ENCODE data around the gene C20orf141.
A peak's percentile ranks its signal among the peaks of the same experiment; 100 is the strongest.
"Not testable (repeated sequence)": the region's sequence is repeated elsewhere in the genome, so short reads cannot be mapped to it uniquely, and the experiment has no call there.

The C20orf141 gene

DNA sequence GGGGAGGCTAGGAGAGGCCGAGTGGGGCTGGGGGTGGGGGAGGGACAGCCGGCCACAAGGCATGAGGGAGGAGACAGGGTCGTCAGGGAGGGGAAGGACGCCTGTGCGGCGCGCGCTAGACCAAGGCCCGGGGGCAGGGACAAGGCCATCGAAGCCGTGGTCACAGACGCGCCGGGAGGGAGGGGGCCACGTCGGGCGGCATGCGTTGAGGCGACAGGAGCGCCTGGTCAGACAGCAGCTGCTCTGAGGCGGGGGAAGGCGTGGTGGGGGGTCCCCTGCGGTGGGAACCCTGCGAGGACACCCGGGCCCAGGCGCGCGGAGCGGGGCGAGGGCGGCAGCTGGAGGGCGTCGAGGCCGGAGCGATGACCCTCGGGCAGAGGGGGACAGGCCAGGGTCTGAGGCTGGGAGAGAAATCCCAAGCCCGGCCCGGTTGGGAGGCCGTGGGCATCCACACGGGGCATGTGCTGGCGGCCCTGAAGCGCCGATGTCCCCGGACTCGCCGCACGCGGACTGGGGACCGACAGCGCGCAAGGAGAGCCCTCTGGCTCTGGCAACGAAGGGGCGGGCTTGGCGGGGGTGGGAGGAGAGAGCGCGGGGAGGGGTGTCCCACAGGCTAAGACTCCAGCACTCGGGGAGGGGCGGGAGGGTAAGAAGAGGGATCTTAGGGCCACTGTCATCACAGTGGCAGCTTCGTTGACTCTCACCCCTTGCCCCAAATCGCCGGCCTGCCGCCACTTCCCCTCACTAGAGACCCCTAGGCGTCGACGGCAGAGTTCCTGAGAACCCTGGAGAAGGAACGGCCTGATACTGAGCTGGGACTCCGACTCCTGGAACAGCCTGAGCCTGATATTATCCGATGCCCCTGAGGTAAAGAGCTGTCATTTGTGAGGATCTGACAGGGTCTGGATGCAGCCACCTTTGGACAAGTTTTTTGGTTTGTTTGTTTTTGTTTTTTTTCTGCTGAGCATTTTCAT lies 6.4 kb downstream of the C20orf141 start:
- DNase-seq, result no peak

GRCh38 chr20:2822073-2822472 lies 7.3 kb downstream of the C20orf141 start:
- peak; percentile 17 for DNase-seq

- no peak for DNase-seq
Observed at GRCh38 chr20:2825761-2826160, 11.0 kb downstream of the C20orf141 start.

DNA sequence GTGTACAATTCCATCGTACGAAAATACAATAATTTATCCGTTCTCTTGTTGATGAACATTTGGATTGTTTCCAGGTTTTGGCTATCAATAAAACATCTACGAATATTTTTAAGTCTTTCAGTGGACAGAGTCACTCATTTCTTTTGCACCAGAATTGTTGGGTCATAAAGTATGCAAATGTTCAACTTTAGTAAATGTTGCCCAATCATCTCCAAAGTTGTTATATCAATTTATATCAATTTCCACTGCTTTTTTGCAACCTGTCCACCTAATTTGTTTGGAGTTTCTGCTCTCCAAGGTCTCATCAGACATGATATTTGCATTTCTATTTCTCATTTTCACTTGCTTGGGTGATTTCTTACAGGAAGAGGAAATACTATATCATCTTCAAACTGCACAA lies 11.9 kb downstream of the C20orf141 start:
- DNase-seq, result no peak

- no peak for DNase-seq
Observed at GRCh38 chr20:2829376-2829775, 14.6 kb downstream of the C20orf141 start.

- not testable (repeated sequence) for DNase-seq
Observed at GRCh38 chr20:2831206-2831605, 16.4 kb downstream of the C20orf141 start.

DNA sequence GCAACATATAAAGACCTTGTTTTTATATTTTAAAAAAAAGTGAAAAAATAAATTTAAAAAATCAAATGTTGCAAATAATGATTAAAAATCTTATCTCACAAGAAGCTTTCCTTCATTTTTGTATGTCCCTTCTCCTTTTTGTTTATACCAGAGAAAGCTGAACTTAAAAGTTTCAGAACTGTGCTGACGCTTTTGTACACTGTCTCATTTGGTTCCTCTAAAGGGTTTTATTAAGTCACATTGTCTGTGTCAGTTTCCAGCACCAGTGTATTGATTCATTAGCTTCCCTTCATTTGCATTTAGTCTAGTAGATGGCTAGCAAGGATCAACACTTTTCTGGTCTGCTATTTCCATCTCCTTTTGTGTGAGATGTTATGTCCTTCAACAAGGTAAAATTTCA lies 19.0 kb downstream of the C20orf141 start:
- no peak for DNase-seq

DNA sequence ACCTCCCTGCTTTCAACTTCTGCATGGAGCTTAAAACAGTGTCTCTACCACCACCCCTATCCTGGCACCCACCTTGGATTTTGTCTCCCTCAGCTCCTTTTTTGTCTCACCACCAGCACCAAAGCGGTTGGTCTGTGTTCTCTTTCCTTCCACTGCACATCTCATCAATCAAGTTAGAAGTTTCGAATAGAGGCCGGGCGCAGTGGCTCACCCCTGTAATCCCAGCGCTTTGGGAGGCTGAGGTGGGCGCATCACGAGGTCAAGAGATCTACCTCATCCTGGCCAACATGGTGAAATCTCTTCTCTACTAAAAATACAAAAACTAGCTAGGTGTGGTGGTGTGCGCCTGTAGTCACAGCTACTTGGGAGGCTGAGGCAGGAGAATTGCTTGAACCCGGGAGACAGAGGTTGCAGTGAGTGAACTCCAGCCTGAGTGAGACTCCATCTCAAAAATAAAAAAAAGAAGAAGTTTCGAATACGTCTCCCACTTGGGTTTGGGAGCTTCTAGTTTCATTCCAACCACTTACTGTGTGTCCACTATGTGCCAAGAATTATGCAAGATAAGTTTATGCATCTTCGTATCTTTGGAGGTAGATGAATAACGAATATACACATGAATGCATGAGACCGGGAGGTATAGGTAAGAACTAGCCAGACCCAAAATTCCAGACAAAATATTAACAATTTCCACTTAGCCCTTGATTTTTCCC lies 19.8 kb downstream of the C20orf141 start:
- no peak for DNase-seq

GRCh38 chr20:2835331-2835796 lies 20.6 kb downstream of the C20orf141 start:
- no peak for DNase-seq

GRCh38 chr20:2836035-2836434 lies 21.2 kb downstream of the C20orf141 start:
- DNase-seq, result no peak

DNA sequence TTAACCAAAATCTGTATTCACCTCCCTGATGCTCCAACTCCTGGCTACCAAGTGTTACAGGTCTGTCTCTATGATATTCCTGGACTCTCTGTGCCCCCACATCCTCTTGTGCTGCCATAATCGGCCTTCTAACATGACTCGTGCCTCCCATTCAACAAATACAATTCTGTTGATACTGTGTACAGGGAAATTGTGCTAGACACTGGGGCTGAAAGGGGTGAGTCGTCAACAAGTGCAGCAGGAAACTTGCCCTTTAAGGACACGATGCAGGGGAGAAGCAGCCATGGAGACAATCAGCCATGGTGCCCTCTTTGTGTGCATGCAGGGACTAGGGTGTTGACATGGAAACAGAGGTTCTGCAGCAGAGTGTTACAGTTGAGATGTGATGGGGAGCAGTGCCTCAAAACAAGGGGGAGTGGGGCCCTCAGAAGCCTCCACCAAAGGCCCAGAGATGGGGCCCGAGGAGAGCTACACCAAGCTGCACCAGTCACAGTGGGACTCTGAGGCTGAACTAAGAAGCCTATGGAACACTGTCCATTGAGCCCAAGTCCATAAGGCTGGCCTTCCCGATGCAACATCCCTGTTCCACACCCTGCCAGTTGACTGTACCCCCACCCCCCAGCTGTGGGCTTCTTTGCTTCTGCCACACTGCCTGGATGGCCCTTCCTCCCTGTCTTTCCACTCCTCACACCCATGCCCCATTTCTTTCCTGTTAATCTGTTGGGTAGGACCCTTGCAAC lies 22.6 kb downstream of the C20orf141 start:
- no peak for DNase-seq

GRCh38 chr20:2838170-2838797 lies 23.5 kb downstream of the C20orf141 start:
- no peak for DNase-seq

GRCh38 chr20:2838847-2839671 lies 24.3 kb downstream of the C20orf141 start:
- no peak for DNase-seq

DNA sequence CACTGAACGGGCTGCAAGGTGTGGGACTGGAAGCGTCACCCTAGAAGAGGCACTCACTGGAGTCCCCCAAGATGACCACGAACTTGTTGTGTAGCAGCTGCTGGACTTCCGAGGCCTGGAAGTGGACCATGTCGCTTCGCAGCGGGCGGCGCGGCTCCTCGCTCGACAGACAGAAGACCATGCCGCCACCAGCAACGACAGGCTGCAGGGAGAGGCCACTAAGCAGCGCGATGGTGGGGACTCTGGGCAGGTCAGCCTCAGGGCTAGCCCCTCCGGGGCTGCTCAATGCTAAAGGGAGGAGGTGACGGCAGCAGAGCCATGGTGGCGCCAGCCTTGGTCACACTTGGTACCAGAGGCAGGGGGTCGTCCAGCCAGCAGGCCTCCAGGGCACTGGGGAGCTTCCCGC lies 24.9 kb downstream of the C20orf141 start:
- no peak for DNase-seq

DNA sequence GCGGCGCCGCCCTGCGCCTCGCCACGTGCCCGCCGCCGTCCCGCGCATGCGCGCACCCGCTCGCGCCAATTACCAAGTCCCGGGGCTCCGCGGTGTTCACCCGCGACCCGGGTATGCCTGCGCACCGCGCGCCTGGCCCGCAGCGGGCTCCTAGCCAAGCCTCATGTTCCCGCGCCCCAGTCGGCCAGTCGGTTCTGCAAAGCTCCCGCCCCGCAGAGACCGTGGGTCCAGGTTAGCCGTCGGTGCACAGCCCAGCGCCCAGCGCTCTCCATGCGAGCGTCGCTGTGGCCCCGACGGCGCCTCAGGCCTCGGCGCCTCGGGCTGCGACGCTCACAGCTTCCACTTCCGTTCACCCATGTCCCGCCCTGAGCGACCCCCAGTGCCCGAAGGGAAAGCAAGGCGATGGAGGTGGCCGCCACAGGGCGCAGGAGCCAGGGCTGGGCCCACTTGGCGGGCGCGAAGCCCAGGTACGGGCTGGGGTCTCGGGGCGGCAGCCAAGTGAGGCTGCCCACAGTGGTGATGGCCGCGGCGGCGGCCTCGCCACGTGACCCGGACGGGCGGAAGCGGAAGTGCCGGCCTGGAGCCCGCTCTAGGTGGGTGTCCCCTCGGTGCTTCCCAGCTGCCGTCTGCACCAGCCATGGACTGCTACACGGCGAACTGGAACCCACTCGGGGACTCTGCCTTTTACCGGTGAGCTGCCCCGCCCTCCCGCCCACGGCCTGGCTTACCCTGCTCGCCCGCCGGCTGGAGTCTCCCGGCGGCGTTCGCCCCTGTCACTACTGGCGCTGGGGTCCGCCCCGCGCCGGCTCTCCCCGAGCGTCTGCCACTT lies 25.6 kb downstream of the C20orf141 start, which contains the start of the genes PCED1A and VPS16:
Gene PCED1A, minus strand, starts transcription at position 518 of the 829 bp plus-strand sequence. CDS start 743 bp downstream, outside the sequence.
Gene VPS16, plus strand, starts transcription at position 608 of the 829 bp plus-strand sequence. Its CDS starts 30 bp downstream, at position 638.
- DNase-seq, result peak; percentile 91

GRCh38 chr20:2840967-2841531 lies 26.3 kb downstream of the C20orf141 start:
- peak; percentile 29 for DNase-seq

GRCh38 chr20:2845607-2846006 lies 30.8 kb downstream of the C20orf141 start:
- DNase-seq, result no peak

DNA sequence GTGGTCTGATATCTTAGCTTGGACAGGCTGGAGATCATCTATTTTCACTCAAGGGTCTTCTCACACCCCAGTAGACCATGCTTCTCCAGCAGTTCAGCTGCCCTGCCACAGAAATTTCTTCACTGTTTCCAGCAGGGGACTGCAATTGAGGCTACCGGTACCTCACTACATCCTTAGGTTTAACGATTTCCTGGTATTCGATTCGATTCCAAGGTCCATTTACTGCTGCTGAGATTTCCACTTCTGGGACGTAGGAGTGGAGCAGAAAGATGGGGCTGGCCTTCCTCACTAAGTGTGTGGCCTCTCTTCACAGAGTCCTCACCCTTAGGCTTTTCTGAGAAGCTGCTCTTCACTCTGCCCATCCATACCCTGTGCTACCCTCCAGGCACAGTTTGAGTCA lies 31.9 kb downstream of the C20orf141 start:
- no peak for DNase-seq

- no peak for DNase-seq
Observed at GRCh38 chr20:2847802-2848201, 33.0 kb downstream of the C20orf141 start.

- peak; percentile 26 for DNase-seq
Observed at GRCh38 chr20:2849529-2849928, 34.7 kb downstream of the C20orf141 start.

Data from stimulated activated CD4-positive, alpha-beta T cell treated with anti-CD3 and anti-CD28 coated beads, Interleukin-1b, Interleukin-23, amount 100 ng/mL, for 48 hours (primary cell).